Activated CD4-positive, alpha-beta T cell treated with anti-CD3 and anti-CD28 coated beads, Interleukin-2, amount 50 U/mL, for 4 hours (primary cell): ENCODE results near the gene ZNF804A.

Source experiments
- DNase-seq, 2 experiments: peaks; one replicate each; pipeline ENCODE4 v3.0.0-alpha.2; 2020

Gene ZNF804A

GRCh38 chr2:184598316-184599053, at the start of gene ZNF804A:
Gene ZNF804A (plus strand): TSS chr2:184598529. CDS start chr2:184598960, 431 bp downstream.
- no peak for DNase-seq

GRCh38 chr2:184549153-184549552, 49.2 kb upstream of the ZNF804A start:
- no peak for DNase-seq

- no peak for DNase-seq
Measured at GRCh38 chr2:184551626-184552025, 46.7 kb upstream of the ZNF804A start.

- DNase-seq: no peak
Measured at GRCh38 chr2:184554736-184555135, 43.6 kb upstream of the ZNF804A start.

- DNase-seq: no peak
Measured at GRCh38 chr2:184555352-184555751, 43.0 kb upstream of the ZNF804A start.

GRCh38 chr2:184556639-184557038, 41.7 kb upstream of the ZNF804A start:
- DNase-seq: no peak

GRCh38 chr2:184558713-184559464, 39.4 kb upstream of the ZNF804A start:
- no peak for DNase-seq

GRCh38 chr2:184560603-184561002, 37.7 kb upstream of the ZNF804A start:
- DNase-seq: no peak

GRCh38 chr2:184562532-184562931, 35.8 kb upstream of the ZNF804A start:
- no peak for DNase-seq

GRCh38 chr2:184564092-184564491, 34.2 kb upstream of the ZNF804A start:
- DNase-seq: no peak

- no peak for DNase-seq
Measured at GRCh38 chr2:184566716-184567115, 31.6 kb upstream of the ZNF804A start.

GRCh38 chr2:184577056-184577455, 21.3 kb upstream of the ZNF804A start:
- no peak for DNase-seq

- DNase-seq: no peak
Measured at GRCh38 chr2:184577743-184578142, 20.6 kb upstream of the ZNF804A start.

GRCh38 chr2:184579226-184579625, 19.1 kb upstream of the ZNF804A start:
- DNase-seq: no peak

GRCh38 chr2:184581391-184581790, 16.9 kb upstream of the ZNF804A start:
- DNase-seq: no peak

GRCh38 chr2:184589261-184589660, 9.1 kb upstream of the ZNF804A start:
- no peak for DNase-seq

GRCh38 chr2:184596819-184597411, 1.4 kb upstream of the ZNF804A start:
- no peak for DNase-seq

GRCh38 chr2:184597571-184597991, 748 bp upstream of the ZNF804A start:
- DNase-seq: no peak

- DNase-seq: no peak
Measured at GRCh38 chr2:184598002-184598315, 370 bp upstream of the ZNF804A start.

GRCh38 chr2:184599054-184599871, 934 bp downstream of the ZNF804A start:
- no peak for DNase-seq

GRCh38 chr2:184599872-184600222, 1.5 kb downstream of the ZNF804A start:
- DNase-seq: no peak

GRCh38 chr2:184602734-184603133, 4.4 kb downstream of the ZNF804A start:
- DNase-seq: no peak

- no peak for DNase-seq
Measured at GRCh38 chr2:184610891-184611290, 12.6 kb downstream of the ZNF804A start.
